ENCODE data around the gene RNH1.

Gene RNH1

GRCh38 chr11:499201-500076, 7.6 kb downstream of the RNH1 start:
- no peak for DNase-seq

DNA sequence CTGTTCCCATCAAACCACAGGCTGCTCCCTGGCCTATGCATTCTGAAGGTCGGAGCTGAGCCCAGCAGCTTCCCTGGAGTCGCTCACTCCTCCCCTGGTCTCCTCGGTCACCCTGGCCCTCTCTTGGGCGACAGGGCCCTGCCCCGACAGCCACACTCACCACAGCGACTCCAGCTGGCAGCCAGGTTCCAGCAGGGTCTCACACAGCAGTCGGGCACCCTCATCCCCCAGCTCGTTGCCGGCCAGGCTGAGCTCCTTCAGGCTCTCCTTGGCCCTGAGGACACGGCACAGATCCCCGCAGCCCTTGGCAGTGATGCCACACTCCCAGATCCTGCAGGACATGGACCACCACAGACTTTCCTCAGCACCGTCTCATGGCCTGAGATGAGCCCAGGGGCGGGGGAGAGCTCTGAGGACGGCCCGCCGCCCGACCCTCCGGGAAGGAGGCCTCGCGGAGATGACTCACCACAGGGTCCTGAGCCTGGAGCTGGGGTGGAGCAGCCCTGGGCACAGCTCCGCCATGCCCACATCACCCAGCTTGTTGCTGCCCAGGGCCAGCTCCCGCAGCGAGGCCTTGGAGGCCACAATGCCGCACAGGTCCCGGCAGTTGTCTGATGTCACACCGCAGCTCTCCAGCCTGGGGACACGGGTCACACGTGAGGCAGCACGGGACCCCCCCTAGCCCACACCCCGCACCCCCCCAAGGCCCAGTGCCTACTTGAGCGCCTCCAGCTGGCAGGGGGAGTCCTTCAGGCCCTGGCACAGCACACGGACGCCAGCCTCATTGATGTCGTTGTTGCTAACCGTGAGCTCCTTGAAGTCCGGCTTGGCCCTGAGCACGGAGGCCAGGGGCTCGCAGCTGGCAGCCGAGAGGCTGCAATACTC, 8.5 kb downstream of the RNH1 start:
- no peak for DNase-seq

DNA sequence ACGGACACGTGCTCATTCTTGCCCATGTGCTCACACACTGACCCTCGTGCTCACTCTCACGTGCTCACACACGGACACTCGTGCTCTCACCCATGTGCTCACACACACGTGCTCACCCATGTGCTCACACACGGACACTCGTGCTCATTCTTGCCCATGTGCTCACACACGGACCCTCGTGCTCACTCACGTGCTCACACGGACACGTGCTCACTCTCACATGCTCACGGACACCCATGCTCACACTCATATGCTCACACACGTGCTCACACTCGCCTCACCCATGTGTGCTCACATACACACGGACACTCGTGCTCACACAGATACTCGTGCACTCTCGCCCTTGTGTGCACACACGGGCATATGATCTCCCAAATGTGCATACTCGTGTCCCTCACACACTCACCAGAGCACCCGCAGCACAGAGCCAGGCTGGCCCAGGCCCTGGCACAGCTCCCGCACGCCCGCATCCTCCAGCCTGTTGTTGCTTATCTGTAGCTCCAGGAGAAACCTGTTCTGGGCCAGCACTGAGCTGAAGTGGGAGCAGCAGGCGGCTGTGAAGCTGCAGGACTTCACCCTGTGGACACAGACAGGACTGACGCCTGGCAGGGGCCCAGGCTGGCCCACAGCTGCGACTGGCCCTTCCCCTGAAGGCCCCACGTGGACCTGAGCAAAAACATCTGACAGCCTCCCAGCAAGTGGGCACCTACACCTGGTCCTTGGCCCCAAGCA, 9.3 kb downstream of the RNH1 start:
- DNase-seq: no peak

- DNase-seq: no peak
These were observed 10.0 kb downstream of the RNH1 start for GRCh38 chr11:496834-497564.

GRCh38 chr11:495537-495931, 11.5 kb downstream of the RNH1 start:
- DNase-seq: no peak

- DNase-seq: peak in 10 of 14 donors; percentile 41 to 88 (median 64)
These were observed 12.1 kb downstream of the RNH1 start for GRCh38 chr11:494761-495536.

DNA sequence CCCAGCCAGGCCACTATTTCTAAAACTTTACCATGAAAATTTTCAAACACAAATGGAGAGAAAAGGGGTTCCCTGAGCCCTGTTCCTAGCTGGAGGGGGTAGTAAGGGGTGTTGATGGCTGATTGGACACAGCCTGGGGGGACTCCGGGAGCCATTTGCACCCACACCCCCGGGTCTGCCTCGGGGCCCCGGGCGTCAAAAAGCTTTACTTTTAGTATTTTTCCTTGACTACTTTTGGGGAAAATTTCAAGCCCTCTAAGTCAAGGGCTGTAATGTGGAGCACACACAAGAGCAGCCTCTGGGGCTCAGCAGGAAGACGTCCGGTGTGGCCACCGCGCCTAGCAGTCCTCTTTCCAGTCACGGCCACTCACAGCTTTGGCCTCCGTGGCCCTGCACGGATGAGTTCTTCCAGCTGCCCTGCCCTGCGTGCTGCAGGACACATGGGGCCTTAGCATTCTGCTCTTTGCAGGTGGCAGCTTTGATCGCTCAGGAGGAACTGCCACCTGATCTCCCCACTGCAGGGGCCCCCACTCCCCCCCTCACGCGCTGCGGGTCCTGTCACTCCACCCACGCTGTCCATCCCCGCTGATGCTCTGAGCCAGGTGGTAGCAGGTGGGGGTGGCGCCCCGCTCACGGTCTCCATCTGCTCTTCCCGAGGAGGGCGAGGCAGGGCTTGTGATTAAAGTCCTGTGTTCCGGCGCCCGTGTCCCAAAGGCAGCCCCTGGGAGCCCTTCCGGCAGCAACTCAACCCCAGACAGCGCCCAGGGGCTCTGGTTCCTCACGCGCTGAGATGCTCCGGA, 14.4 kb downstream of the RNH1 start:
- DNase-seq: peak in 1 of 14 donors; percentile 48

- no peak for DNase-seq
These were observed 15.7 kb downstream of the RNH1 start for GRCh38 chr11:491358-491757.

DNA sequence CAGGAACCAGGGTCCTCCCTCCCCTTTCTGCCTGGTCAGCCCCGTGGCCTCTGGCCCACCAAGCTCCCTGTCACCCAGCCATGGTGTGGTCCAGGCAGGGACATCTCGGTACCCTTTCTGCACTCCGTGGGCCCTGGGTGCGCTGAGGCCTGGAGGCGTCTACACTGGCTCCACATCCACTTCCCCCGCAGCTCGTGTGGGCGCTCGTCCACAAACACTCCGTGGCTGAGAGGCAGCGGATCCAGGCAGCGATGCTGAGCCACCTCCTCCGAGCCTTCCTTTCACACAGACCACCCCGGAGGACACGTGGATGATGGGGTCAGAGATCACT, 16.1 kb downstream of the RNH1 start:
- DNase-seq: no peak

- no peak for DNase-seq
These were observed 16.7 kb downstream of the RNH1 start for GRCh38 chr11:490186-490929.

DNA sequence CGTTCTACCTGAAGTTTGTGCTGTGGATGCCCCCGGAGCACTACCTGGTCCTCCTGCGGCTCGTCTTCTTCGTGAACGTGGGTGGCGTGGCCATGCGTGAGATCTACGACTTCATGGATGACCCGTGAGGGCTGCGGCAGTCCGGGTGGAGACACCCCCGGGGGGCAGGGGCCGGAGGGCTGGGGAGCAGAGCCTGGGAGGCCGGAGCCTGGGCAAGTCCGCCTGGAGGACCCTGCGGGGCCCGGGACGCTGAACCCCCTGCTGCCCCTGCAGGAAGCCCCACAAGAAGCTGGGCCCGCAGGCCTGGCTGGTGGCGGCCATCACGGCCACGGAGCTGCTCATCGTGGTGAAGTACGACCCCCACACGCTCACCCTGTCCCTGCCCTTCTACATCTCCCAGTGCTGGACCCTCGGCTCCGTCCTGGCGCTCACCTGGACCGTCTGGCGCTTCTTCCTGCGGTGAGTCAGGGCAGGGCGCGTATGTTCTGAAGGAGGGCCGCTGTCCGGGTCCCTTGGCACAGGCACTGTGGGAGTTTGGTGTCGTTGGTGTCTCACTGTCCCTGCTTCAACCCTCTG, 17.3 kb downstream of the RNH1 start:
- no peak for DNase-seq

- DNase-seq: no peak
These were observed 18.1 kb downstream of the RNH1 start for GRCh38 chr11:488992-489391.

- DNase-seq: no peak
These were observed 18.5 kb downstream of the RNH1 start for GRCh38 chr11:488579-488978.

DNA sequence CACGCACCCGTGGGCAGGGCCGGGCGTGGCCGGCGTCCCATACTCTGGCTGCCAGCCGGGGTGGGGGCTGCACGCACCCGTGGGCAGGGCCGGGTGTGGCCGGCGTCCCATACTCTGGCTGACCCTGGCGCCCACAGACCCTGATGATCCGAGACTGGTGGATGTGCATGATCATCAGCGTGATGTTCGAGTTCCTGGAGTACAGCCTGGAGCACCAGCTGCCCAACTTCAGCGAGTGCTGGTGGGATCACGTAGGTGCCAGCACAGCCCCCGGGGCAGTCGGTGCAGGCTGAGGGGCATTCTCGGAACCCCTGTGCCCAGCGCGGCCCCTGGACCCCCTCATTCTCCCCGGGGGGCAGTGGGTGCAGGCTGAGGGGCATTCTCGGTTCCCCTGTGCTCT, 19.0 kb downstream of the RNH1 start:
- no peak for DNase-seq

DNA sequence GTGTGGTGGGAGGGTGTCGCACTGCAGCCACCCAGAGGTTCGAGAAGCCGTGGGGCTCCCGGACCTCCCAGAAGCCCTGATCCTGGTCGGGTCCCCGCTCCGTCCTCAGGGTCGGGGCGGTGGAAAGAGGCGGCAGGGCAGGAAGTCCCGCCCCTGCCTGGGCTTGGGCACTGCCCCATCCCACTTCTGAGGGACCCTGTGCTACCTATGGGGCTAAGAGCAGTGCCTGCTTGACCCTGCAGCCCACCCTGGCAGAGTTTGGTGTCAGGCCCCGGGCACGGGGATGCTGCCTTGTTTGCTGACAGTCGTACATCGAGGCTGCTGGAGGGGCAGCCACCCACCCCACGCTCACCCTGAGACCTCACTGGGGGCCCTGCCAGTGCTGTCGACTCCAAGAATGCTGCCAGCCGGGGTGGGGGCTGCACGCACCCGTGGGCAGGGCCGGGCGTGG, 19.4 kb downstream of the RNH1 start:
- no peak for DNase-seq

GRCh38 chr11:486189-486588, 20.9 kb downstream of the RNH1 start:
- DNase-seq: no peak

- DNase-seq: no peak
These were observed 22.4 kb downstream of the RNH1 start for GRCh38 chr11:484616-485015.

DNA sequence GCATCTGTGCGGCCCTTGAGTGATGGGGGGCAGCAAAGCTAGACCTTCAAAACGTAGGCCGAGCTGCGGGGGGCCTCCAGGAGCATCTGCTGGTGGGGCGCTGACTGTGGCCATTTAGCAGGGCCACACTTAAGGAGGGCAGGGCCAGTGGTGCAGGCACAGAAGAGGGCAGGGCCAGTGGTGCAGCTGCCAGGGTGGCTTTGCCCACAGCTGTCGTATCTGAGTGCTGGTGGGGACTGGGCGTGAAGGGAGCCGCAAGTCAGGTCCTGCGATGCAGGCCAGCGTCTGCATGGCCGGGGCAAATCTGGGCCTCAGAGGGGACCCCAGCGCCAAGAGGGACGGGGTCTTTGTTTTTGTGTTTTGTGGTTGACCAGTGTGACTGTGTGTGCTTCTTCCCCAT, 27.7 kb downstream of the RNH1 start:
- DNase-seq: no peak

- DNase-seq: peak in 2 of 14 donors; percentile 13 to 80
These were observed 29.9 kb downstream of the RNH1 start for GRCh38 chr11:477052-477715.
